ENCODE data around the gene SELP. TPM values are rescaled to one million over a fixed set of nuclear protein-coding genes. Genes with fewer than 3 reads are reported as not detected.

SELP gene
- total RNA-seq, 1 experiment from 2014 or later, result not detected

GRCh38 chr1:169647512-169647911, 17.6 kb upstream of the SELP start:
- H3K36me3 Mint-ChIP-seq (ENCODE audit: insufficient read depth in 1 of 3, low read depth in 3 of 3), result no peaks in the 10 kb centered on the region
- Histone ChIP-seq H3K9me3 (ENCODE audit: control insufficient read depth, low read depth, low read length) (no peaks in the 10 kb centered on the region), H2AFZ (ENCODE audit: low read length) (no peak overlapping the region), H3K9ac (ENCODE audit: extremely low read depth, insufficient read length, low read length) (no peak overlapping the region), H3K79me1 (ENCODE audit: insufficient read depth, low read depth, low read length, poor library complexity, severe bottlenecking) (no peaks in the 10 kb centered on the region), H3K27me3 (ENCODE audit: insufficient read depth, low read length) (no peaks in the 10 kb centered on the region), H2BK12ac (ENCODE audit: insufficient read length, low read depth, low read length) (no peak overlapping the region), H3K18ac (ENCODE audit: insufficient read length, low read depth, low read length) (no peak overlapping the region), H2BK15ac (ENCODE audit: low read depth, low read length) (no peak overlapping the region), H3K23me2 (ENCODE audit: insufficient read length, low read depth, low read length, poor library complexity, severe bottlenecking) (no peaks in the 10 kb centered on the region), H3K27ac (ENCODE audit: insufficient read length, low read depth, low read length) (no peak overlapping the region), H2BK120ac (ENCODE audit: low read depth, low read length, poor library complexity, severe bottlenecking) (no peak overlapping the region), H4K5ac (ENCODE audit: insufficient read length, low read depth, low read length) (no peak overlapping the region), H2BK5ac (ENCODE audit: insufficient read length, low read length) (no peak overlapping the region), H3K4me2 (ENCODE audit: insufficient read depth, insufficient read length, low read length) (no peak overlapping the region), H2AK5ac (ENCODE audit: insufficient read length, low read length) (no peak overlapping the region), H3K56ac (ENCODE audit: insufficient read length, low read depth, low read length) (no peak overlapping the region), H2BK20ac (ENCODE audit: low read depth, low read length, poor library complexity, severe bottlenecking) (no peak overlapping the region), H3T11ph (ENCODE audit: low read length) (no peak overlapping the region), H3K4ac (ENCODE audit: low read depth, low read length) (no peak overlapping the region), H4K91ac (ENCODE audit: insufficient read length, low read depth, low read length) (no peak overlapping the region), H3K23ac (ENCODE audit: insufficient read length, low read depth, low read length) (no peak overlapping the region), H3K4me1 (ENCODE audit: insufficient read depth, low read length) (no peaks in the 10 kb centered on the region), H3K79me2 (ENCODE audit: insufficient read depth, low read length) (no peaks in the 10 kb centered on the region), H3K14ac (ENCODE audit: insufficient read depth, low read length) (no peak overlapping the region), H4K20me1 (ENCODE audit: control insufficient read depth, insufficient read depth, insufficient read length) (no peaks in the 10 kb centered on the region), H4K8ac (replicated peaks; ENCODE audit: insufficient read length, low read depth, low read length) (no peak overlapping the region)
- H3K4me1 Mint-ChIP-seq, result peaks cover 5 to 10% of the 10 kb centered on the region in 2 experiments; a peak in 3 of 4 replicates
- no peak for DNase-seq
- H3K9me3 Mint-ChIP-seq, result no peaks in the 10 kb centered on the region
- no peaks in the 10 kb centered on the region; the same call in 1 of the 2 replicates for H3K27me3 Mint-ChIP-seq (ENCODE audit: low read depth)
- H3K4me3 Mint-ChIP-seq, result no peak overlapping the region
- TF ChIP-seq, protein P1, sequence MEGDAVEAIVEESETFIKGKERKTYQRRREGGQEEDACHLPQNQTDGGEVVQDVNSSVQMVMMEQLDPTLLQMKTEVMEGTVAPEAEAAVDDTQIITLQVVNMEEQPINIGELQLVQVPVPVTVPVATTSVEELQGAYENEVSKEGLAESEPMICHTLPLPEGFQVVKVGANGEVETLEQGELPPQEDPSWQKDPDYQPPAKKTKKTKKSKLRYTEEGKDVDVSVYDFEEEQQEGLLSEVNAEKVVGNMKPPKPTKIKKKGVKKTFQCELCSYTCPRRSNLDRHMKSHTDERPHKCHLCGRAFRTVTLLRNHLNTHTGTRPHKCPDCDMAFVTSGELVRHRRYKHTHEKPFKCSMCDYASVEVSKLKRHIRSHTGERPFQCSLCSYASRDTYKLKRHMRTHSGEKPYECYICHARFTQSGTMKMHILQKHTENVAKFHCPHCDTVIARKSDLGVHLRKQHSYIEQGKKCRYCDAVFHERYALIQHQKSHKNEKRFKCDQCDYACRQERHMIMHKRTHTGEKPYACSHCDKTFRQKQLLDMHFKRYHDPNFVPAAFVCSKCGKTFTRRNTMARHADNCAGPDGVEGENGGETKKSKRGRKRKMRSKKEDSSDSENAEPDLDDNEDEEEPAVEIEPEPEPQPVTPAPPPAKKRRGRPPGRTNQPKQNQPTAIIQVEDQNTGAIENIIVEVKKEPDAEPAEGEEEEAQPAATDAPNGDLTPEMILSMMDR (conservative IDR thresholded peaks at IDR 0.05), result no peak
- no peak overlapping the region for H3K27ac Mint-ChIP-seq

All from H9 (cell line).